A549 treated with CpdA at 1 μM for 4 hours (cell line): ENCODE results near the gene DACT1. TPM values are rescaled to one million over a fixed set of nuclear protein-coding genes. Genes with fewer than 3 reads are reported as not detected.

Experiments used
- total RNA-seq: library from RNA; stranded (reverse); fragments of 200-300 nt; extraction: Qiagen RNA extraction; gene quantifications from 5 replicates; pipeline ENCODE4 v1.2.3, GENCODE V29; 2022; ENCODE audit warnings: low read depth

DACT1 gene, protein sequence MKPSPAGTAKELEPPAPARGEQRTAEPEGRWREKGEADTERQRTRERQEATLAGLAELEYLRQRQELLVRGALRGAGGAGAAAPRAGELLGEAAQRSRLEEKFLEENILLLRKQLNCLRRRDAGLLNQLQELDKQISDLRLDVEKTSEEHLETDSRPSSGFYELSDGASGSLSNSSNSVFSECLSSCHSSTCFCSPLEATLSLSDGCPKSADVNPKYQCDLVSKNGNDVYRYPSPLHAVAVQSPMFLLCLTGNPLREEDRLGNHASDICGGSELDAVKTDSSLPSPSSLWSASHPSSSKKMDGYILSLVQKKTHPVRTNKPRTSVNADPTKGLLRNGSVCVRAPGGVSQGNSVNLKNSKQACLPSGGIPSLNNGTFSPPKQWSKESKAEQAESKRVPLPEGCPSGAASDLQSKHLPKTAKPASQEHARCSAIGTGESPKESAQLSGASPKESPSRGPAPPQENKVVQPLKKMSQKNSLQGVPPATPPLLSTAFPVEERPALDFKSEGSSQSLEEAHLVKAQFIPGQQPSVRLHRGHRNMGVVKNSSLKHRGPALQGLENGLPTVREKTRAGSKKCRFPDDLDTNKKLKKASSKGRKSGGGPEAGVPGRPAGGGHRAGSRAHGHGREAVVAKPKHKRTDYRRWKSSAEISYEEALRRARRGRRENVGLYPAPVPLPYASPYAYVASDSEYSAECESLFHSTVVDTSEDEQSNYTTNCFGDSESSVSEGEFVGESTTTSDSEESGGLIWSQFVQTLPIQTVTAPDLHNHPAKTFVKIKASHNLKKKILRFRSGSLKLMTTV
- 0.40 to 0.81 TPM (median 0.54 TPM) in 5 replicates for total RNA-seq

DNA sequence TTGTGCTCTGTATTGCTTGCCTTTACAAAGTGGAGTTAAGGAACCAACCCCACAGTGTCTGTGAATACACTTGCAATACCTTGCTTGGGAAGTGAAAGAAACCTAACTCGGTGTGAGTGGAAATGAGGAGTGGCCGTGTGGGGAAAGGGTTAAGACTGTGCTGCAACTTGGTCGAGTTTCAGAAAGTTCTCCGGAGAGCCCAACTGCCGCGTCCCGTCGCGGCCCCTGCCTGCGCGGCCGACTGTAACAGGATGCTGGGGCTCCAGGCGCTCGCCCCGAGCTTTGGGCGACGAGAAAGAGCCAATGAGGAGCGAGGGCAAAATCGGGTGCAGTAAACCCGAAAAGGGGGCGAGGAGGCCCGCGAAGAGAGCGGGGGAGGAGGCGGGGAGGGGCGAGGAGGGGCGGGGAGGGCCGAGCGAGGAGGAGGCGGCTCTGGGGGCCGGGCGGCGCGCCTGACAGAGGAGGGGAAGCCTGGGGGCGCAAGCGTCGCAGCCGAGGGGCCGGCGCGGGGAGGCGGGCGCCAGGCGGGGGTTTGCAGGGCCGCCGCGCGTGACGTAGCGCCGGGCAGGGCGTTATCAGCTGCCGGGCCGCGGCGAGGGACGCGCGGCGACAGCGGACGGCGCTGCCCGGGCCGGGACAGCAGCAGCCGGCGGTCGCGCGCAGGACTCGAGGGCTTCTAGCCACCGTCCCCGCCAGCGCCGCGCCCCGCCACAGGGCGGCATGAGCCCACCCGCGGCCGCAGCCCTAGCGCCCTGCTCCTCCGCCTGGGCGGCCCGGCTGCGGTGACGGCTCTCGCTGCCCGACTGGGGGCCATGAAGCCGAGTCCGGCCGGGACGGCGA, at the start of gene DACT1:
Gene DACT1, plus strand, starts transcription at position 572 of the 840 bp plus-strand sequence. Its CDS starts 241 bp downstream, at position 813.

Other genes starting within 250 kb of the DACT1 start
- gene TOMM20L, start 242.0 kb upstream of the DACT1 start, total RNA-seq: not detected in 5 replicates
- 69.0 to 82.9 TPM (median 73.2 TPM) in 5 replicates for gene TIMM9, start 210.4 kb upstream of the DACT1 start, total RNA-seq
- gene KIAA0586, start 210.2 kb upstream of the DACT1 start, total RNA-seq: 9.8 to 11.0 TPM (median 10.1 TPM) in 5 replicates